Bronchial epithelial cell (primary cell): Measurements from ENCODE around the gene ICA1L. TPM values are rescaled to one million over a fixed set of nuclear protein-coding genes. Genes with fewer than 3 reads are reported as not detected.

Source experiments
- DNase-seq: peaks from one replicate; pipeline ENCODE4 v3.0.0-alpha.2; 2010; ENCODE audit warnings: low read depth
- FAIRE-seq: peaks from 2 replicates; lab custom pipeline; 2011; peaks lifted over from hg19 to GRCh38; lab: Jason Lieb, UNC
- H3K27me3 ChIP-seq: 2 replicates; pipeline ENCODE4 v1.5.1; 2011; ENCODE audit warnings: low read length; ENCODE audit not compliant: control insufficient read depth, insufficient read depth
- H3K36me3 ChIP-seq: 2 replicates; pipeline ENCODE4 v1.5.1; 2011; ENCODE audit warnings: low read length; ENCODE audit not compliant: control insufficient read depth, insufficient read depth
- H3K4me3 ChIP-seq: 2 replicates; pipeline ENCODE4 v1.5.1; 2011; ENCODE audit warnings: mild to moderate bottlenecking, low read depth, low read length, control low read depth
- CTCF ChIP-seq: IDR thresholded peaks from 2 replicates; pipeline ENCODE4 v1.5.1; 2011; ENCODE audit warnings: mild to moderate bottlenecking, moderate library complexity, low read length, control low read depth, inconsistent platforms; ENCODE audit not compliant: insufficient read depth, severe bottlenecking
- total RNA-seq: library from RNA; depleted of rRNA; stranded (reverse); fragments of >200 nt; gene quantifications from 2 replicates; pipeline ENCODE4 v1.2.1, GENCODE V29; 2014

Gene ICA1L
- total RNA-seq, 1 donor from 2014 or later, result 1.6 TPM

- H3K36me3 ChIP-seq, result no peaks in the 10 kb centered on the region
- TF ChIP-seq CTCF, result no peak
- FAIRE-seq (no peak), DNase-seq (no peak)
- no peak overlapping the region for H3K4me3 ChIP-seq
- H3K27me3 ChIP-seq, result no peaks in the 10 kb centered on the region
Measured at GRCh38 chr2:202841090-202841867, 30.3 kb downstream of the ICA1L start.

GRCh38 chr2:202831242-202832220 lies 40.0 kb downstream of the ICA1L start:
- Histone ChIP-seq H3K4me3 (no peak overlapping the region), H3K27me3 (no peaks in the 10 kb centered on the region), H3K36me3 (no peaks in the 10 kb centered on the region)
- FAIRE-seq (no peak), DNase-seq (peak; percentile 66)
- TF ChIP-seq CTCF, result peak; percentile 64

- Histone ChIP-seq H3K36me3 (no peaks in the 10 kb centered on the region), H3K4me3 (no peak overlapping the region)
Measured at GRCh38 chr2:202824901-202825300, 46.7 kb downstream of the ICA1L start.

GRCh38 chr2:202822411-202822810 lies 49.2 kb downstream of the ICA1L start:
- Histone ChIP-seq H3K27me3 (no peaks in the 10 kb centered on the region), H3K36me3 (no peaks in the 10 kb centered on the region), H3K4me3 (no peak overlapping the region)
- DNase-seq, result no peak
- no peak for TF ChIP-seq CTCF
- FAIRE-seq, result no peak

More at GRCh38 chr2:202824901-202825300, 46.7 kb downstream of the ICA1L start:
- no peak for DNase-seq
- H3K27me3 ChIP-seq, result no peaks in the 10 kb centered on the region
- no peak for TF ChIP-seq CTCF
- no peak for FAIRE-seq

- H3K36me3 ChIP-seq, result no peaks in the 10 kb centered on the region
- no peak for TF ChIP-seq CTCF
- H3K4me3 ChIP-seq, result no peak overlapping the region
- no peak for DNase-seq
- no peak for FAIRE-seq
- no peaks in the 10 kb centered on the region for H3K27me3 ChIP-seq
Measured at GRCh38 chr2:202821206-202822160, 50.1 kb downstream of the ICA1L start.
